GM18526 (cell line): ENCODE measurements around the gene DDX42.

Experiments used
- POLR2A ChIP-seq: IDR thresholded peaks from 3 replicates; pipeline ENCODE4 v1.6.1; 2011; ENCODE audit not compliant: insufficient read length; ENCODE audit errors: extremely low read depth

Gene DDX42

DNA sequence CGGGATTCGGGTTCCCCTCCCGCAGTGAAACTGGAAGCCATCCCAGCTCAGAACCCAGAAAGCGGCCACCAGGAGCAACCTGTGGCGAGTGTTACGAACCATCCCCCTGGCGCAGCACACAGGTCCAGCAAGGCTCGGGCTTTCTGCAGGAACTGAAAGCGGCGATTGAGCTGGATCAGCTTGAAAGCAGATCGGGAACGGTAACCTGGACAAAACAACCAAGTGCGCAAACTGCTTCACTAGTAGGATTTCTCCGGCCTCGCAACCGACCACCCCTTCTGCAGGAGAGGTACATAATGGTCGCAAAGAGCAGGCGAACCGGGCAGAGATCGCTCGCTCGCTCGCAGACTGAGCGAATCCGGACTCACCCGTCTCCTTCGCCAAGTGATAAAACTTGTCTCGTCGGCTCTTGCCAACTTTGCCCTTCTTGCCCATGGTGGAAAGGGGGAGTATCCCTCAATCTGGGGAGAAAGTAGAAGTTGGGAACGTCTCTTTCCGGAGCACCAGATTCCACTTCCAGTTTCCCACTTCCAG, 52.6 kb downstream of the DDX42 start:
- no peak for TF ChIP-seq POLR2A

DNA sequence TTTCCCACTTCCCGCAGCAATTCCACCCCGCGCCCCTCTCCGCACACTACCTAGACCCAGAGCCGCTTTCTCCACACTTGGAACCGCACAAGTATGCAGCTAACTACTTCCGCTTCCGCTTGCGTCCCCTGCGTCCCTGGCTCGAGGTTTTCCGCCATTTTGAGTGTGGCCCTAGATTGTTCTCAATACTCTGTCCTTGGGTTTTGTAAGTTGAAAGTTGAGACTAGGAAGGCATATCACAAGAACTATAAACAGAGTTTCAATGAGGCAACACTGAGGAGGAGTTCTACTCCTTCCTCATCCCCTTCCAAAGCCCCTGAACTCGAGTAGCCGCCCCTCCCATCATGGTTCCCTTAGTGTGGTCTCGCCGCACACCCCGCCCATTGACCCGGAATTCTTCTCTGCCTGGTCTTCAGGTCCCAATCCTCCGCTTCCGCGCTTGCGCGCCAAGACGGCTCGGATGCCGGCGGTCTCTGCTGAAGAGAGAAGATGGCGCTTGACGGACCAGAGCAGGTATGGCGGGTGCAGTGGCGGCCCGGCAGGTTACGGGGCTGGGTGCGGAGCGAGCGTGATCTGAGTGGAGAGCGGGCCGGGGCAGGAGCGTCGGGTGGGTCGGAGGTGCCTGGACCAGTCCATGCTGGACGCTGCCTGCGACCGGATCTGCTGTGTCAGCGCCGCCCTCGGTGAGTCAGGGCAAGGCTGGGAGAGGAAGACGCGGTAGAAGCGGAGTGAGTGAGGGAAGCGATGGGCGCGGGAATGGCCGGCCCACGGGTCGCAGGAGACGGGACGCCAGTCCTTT, 53.2 kb downstream of the DDX42 start, which contains the start of the genes FTSJ3 and PSMC5:
FTSJ3 (minus strand) TSS at position 662 of the 799 bp plus-strand sequence. CDS start 761 bp downstream, outside the sequence.
PSMC5 (plus strand) TSS at position 430 of the 799 bp plus-strand sequence; CDS start at position 490, 60 bp downstream.
- peak; percentile 94 for TF ChIP-seq POLR2A

DNA sequence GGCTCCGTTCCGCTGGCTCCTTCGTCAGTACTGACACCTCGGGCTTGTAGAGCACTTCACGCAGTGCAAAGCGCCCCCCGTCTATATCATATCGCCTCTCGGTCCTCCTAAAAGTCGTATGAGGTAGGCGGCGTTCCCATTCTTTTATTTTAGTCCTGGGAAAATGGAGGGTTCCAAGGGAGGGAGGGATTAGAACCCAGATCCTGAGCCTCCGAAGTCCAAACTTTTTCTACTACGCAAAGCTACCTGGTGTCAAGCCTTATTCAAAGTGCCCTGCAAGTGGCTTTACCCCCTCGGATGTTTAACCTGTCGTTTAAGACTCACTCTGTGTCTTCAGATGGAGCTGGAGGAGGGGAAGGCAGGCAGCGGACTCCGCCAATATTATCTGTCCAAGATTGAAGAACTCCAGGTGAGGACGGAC, 53.8 kb downstream of the DDX42 start:
- no peak for TF ChIP-seq POLR2A

DNA sequence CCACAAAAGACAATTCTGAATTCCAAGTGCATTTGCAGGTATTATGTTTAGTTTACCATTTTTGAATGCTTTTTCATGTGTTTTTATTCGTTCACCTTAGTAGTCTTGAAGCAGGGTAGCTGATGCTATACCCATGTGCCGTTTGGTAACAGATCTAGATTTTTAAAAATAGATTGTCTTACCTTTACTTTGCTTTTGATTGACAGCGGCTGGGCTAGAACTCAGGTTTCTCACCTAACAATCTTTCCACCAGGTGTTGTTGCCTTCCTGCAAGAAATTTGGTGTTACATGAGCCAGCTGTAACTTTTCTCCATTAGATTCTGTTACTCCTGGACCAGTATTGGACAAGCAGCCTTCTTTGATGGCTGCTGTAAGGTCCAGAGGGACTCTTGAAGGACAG, 55.0 kb downstream of the DDX42 start:
- no peak for TF ChIP-seq POLR2A

DNA sequence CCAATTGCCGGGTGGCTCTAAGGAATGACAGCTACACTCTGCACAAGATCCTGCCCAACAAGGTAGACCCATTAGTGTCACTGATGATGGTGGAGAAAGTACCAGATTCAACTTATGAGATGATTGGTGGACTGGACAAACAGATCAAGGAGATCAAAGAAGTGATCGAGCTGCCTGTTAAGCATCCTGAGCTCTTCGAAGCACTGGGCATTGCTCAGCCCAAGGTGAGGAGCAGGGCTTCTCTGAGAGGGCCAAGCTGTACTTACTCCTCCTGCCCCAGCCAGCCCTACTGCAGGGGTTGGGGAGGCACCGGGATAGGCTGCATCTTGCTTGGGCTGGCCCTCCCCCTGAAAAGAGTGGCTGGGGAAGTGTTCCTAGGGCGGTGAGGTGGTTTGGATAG, 56.3 kb downstream of the DDX42 start:
- no peak for TF ChIP-seq POLR2A

DNA sequence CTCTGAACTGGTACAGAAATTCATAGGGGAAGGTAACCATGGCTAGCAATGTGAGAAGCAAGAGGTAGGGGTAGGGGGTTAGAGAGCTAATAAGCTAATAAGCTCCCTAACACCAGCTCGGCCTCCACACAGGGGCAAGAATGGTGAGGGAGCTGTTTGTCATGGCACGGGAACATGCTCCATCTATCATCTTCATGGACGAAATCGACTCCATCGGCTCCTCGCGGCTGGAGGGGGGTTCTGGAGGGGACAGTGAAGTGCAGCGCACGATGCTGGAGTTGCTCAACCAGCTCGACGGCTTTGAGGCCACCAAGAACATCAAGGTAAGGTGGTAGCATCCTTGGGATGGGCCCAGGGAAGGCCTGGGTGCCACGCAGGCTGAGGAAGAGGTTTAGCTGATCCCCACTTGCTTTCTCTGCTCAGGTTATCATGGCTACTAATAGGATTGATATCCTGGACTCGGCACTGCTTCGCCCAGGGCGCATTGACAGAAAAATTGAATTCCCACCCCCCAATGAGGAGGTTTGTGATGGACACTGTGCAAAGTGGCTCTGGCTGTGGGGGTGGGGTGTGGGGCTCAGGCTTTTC, 57.0 kb downstream of the DDX42 start:
- no peak for TF ChIP-seq POLR2A

DNA sequence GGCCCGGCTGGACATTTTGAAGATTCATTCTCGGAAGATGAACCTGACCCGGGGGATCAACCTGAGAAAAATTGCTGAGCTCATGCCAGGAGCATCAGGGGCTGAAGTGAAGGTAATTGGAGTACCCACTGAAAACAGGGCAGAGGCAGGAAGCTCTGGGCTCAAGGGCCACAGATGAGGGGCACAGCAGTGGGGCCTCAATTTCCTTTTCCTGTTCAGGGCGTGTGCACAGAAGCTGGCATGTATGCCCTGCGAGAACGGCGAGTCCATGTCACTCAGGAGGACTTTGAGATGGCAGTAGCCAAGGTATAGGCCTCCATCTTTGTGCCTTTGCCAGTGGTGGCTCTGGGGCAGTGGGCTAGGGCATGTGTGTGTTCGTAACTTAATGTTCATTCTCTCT, 57.5 kb downstream of the DDX42 start:
- no peak for TF ChIP-seq POLR2A

DNA sequence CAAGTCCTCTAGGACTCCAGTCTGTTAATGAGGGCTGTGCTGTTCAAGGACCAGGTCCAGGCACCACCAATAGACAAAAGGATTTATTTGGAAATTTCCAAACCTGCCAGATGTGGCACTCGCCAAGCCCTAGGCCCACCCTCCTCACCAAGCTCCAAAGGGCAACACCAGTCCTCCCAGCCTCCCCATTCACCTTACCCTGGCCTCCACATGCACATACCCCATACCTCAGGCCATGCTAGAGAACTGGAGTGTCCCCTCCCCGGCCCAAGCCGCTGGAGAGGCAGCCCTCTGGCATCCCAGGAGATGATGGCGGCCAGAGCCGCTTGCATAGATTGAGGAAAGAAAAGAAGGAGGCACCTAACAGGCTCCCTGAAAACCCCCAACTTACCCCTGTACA, 58.0 kb downstream of the DDX42 start:
- no peak for TF ChIP-seq POLR2A

DNA sequence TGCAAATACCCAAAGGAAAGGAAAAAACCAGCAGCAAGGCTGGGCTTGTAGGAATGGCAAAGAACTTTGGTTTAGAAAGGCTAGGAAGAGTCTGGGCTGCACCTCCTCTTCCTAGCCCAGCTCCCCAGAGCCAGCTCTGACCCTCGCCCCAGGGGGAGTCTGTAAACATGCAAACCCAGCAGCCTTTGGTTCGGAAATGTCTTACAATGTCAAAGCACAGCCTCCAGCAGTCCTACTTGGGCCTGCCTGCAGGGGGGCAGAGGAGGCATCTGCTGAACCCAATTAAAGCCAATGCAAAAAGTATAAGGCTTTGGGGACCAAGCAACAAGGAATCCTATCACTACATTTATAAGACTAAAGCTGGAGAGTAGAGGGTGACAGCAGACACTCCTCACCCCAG, 58.5 kb downstream of the DDX42 start:
- TF ChIP-seq POLR2A, result no peak

DNA sequence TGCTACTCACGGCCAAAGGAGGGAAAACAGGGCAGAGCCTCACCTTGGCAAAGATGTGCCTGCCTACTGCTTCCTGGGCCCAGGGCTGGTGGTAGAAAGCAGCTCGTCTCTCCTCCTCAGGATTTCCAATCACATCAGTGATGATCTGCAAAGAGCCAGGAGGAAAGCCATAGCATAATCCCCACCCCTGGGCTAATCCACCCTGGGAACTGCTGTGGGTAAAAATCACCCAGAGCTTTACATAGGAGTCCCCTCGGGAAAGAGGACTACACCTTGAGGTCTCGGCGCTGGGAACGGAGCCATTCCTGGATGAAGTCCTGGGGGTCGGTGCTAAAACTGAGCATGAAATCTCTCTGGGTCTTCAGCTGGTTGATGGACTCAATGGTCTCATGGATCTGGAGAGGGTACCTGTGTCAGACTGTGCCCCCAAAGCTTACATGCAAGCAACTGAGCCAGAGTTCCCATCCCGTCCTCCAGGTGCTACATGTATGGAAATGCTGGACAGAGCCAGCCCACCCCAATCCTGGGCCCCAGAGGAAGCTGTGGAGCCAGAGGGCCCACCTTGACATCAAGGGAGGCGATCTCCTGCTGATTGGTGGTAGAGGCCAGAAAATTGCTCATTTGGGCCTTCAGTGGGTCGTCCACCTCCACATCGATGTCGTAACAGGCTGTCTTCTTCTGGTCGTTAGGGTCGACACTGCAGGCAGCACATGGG, 59.2 kb downstream of the DDX42 start:
- TF ChIP-seq POLR2A, result no peak

DNA sequence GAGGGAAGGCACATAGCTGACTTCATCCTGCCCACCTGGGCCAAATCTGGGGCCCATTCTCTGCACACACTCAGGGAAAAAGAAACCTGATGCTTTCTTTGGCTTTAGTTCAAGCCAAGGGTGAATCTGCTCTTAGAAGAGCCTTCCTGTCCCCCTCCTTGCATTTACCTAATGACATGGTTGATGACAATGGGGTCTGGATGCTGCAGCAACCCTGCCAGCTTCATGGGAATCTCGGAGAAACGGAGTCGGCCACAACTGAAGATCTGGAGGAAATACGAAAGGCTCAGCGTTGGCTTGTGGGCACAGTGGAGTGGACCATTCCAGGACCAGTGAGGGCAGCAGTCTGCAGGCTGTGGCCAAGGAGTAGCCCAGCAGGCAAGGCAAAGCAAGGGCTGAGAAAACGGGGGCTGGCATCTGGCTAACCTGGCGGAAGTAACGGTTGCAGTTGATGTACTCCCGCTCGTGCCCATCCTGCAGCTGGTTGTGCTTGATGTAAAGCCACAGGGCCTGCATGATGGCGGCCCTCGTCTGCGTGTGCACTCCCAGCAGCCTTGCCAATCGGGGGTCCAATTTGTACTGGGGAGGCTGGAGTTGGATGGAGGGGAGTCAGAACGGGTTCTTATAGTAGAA, 59.9 kb downstream of the DDX42 start:
- TF ChIP-seq POLR2A, result no peak

DNA sequence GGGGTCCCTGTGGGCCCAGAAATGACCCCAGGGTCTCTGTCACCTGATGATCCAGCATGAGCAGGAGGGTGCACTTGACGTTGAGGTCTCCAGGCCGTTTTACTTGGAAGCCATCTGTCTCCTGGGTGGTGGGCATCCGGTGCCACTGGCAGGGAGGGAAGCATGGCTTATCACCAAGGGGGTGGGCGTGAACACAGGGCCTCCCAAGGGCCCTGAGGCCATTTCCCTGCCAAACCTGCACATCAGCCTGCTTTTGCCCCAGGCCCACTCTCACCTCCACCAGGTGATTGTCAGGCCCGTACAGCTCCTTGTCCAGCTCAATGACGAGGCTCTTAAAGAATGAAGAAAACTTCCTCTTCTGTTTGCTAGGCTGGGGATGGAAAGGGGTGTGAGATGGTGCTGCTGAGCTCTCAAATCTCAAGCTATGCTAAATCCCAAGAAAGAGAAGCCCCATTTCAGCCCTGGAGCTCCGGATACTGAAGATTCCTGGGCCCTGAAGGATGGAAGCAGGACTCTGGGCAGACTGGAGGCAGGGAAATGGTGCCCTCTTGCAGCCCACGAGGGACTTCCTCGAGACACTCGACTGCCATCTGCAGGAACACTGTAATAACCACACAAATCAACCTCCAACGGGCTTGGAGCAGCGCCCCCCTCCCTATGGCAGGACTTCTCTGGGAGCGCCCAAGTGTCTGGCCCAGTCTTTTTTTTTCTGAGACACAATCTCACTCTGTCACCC, 60.6 kb downstream of the DDX42 start:
- peak; percentile 16 for TF ChIP-seq POLR2A

DNA sequence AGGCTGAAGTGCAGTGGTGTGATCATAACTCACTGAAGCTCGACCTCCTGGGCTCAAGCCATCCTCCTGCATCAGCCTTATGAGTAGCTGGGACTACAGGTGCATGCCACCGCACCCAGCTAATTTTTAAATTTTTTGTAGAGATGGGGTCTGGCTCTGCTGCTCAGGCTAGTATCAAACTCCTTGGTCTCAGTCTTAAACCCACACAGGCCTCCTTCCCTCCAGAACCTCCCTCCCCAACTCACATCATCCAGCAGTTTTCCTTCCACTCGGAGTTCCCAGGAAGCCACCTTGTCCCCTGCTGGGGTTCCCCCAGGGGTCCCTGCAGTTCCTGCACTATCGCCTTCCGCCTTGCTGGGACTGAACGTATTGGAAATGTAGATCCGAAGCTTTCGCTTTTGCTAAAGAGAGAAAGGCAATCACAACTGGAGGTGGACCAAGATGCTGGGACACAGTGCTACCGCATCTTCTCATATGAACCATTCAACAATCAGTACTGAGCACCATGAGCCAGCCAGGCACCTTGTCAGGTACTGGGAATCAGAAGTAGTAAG, 61.3 kb downstream of the DDX42 start:
- TF ChIP-seq POLR2A, result no peak

DNA sequence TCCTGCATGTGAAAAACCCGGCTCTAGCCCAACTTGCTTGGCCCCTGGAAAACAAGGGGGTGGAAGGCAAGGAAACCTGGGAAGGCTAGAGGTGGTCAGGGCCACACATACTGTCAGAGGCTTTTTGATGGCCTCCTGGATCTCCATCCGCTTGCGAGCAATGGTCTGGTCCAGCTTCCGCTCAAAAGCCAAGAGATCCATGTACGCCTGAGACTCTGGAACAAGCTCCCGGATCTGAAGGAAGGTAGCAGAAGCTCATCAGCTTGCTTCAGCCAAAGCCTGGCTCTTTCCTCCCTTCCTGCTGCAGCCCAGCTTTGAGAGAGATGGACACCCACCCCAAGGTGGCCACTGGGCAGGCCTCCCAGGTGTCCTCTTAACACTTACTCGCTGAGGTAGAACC, 62.8 kb downstream of the DDX42 start:
- TF ChIP-seq POLR2A, result no peak

DNA sequence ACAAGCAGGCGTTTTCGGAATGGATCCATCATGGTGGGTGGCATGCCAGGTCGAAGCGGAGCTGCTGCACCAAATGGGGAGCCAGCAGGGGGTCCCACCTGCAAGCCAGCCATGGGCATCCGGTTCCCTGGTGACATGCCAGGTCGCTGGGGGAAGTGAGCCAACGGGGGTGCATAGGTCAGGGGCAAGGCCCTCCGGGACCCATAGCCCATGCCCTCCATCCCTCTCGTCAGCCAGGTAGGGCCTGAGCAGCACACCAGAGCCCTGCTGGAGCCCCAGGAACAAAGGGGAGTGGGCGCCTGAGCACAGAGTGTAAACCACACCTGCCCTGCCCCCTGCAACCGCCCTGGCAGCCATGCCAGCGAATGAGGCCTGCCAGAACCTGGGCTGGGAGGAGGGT, 63.5 kb downstream of the DDX42 start:
- no peak for TF ChIP-seq POLR2A
